ENCODE data around the gene CAPN9.
"Not testable (repeated sequence)": the region's sequence is repeated elsewhere in the genome, so short reads cannot be mapped to it uniquely, and the experiment has no call there.

Gene CAPN9

GRCh38 chr1:230711245-230711644 lies 35.9 kb upstream of the CAPN9 start:
- DNase-seq (ENCODE audit: low read depth): no peak

- no peak for DNase-seq (ENCODE audit: low read depth)
Measured at GRCh38 chr1:230712470-230712942, 34.7 kb upstream of the CAPN9 start.

DNA sequence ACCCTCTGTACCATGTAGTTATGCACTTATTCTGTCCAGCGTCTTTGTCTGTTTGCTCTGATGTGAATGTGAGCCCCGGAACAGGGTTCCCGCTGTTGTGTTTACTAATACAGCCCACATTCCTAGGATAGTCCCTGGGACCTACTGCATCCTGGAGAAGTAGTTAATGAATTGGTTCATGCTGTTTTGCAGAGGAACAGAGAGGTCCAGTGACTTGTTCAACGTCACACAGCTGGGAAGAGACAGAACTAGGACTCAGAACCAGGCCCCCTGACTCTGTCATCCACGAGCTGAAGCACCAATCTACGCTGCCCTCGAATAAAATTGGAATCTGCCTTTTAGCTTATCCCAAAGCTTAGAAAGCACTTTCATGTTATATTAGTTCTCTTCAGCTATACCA lies 34.0 kb upstream of the CAPN9 start:
- no peak for DNase-seq (ENCODE audit: low read depth)

- DNase-seq (ENCODE audit: low read depth): no peak
Measured at GRCh38 chr1:230713547-230713914, 33.7 kb upstream of the CAPN9 start.

- no peak for DNase-seq (ENCODE audit: low read depth)
Measured at GRCh38 chr1:230713915-230714764, 33.0 kb upstream of the CAPN9 start, which contains the start of gene AGT. Gene AGT, minus strand, starts transcription at chr1:230714122. Its CDS starts 3,299 bp downstream, at chr1:230710823.

GRCh38 chr1:230715510-230715909 lies 31.7 kb upstream of the CAPN9 start:
- DNase-seq (ENCODE audit: low read depth): no peak

GRCh38 chr1:230716453-230716852 lies 30.7 kb upstream of the CAPN9 start:
- not testable (repeated sequence) for DNase-seq (ENCODE audit: low read depth)

GRCh38 chr1:230717251-230717650 lies 29.9 kb upstream of the CAPN9 start:
- DNase-seq (ENCODE audit: low read depth): no peak

DNA sequence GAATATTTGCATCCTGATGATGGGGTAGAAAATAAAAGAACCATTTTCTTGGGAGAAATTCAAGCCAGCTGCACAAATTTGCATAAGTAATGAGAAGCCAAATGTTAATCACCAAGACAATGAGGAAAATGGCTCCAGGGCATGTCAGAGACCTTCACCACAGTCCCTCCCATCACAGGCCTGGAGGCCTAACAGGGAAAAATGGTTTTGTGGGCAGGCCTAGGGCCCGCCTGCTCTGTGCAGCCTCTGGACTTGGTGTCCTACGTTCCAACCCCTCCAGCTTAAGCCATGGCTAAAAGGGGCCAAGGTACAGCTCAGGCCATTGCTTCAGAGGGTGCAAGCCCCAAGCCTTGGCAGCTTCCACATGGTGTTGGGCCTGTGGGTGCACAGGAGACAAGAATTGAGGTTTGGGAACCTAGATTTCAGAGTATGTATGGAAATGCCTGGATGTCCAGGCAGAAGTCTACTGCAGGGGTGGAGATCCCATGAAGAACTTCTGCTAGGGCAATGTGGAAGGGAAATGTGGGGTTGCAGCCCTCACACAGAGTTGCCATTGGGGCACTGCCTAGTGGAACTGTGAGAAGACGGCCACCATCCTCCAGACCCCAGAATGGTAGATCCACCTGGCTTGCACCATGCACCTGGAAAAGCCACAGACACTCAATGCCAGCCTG lies 25.2 kb upstream of the CAPN9 start:
- DNase-seq (ENCODE audit: low read depth): not testable (repeated sequence)

DNA sequence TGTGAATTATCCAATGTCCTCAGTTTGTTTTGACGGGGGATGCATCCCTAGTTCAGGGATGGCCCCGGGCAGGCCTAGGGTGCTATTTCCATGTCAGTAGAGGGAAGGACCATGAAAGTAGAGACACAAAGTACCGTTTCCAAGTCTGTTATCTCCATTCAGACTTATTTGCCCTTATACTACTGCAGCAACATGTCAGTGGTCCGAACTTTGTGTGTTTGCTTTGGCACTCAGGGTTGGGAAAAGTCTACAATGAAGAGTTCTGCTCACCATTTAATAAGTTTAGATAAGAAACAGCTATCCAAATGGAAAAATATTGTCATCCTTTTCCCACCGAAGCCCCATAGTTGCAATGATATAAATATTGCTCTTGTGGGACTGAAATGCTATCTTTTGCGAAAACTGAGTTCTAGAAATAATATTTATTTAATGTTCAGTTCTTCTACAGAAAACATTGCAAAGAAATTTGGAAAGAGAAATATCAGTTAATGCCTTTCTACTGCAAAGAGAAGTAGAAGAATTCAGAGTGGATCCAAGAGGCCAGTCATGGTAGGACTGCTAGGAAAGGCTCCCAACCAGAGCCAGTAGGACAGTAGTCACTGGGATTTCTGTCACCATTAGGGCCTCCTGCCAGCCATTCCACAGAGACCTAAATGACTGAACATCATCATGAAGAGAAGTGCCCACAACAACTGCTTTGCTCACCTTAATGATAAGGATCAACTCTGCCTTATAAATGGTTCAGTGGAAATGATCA lies 21.8 kb upstream of the CAPN9 start:
- no peak for DNase-seq (ENCODE audit: low read depth)

- no peak for DNase-seq (ENCODE audit: low read depth)
Measured at GRCh38 chr1:230728710-230729392, 18.3 kb upstream of the CAPN9 start.

DNA sequence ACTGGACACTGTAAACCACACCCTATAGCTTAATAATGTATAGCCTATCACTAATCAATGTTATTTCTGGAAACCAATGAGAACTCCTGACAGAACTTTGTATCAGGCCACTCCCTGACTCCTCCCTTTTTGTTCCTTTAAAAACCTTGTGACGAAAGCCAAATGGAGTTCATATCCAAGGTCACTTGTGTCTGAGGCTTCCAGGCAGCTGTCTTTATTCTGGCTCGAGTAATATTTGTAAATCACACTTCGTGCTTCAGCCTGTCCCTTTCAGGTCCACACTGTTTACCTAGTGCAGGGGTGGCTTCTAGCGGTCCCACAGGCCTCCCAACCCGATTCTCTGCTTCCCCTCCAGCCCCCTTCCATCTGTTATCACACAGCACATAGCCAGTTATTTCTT lies 16.2 kb upstream of the CAPN9 start:
- no peak for DNase-seq (ENCODE audit: low read depth)

- no peak for DNase-seq (ENCODE audit: low read depth)
Measured at GRCh38 chr1:230735447-230735846, 11.7 kb upstream of the CAPN9 start.

DNA sequence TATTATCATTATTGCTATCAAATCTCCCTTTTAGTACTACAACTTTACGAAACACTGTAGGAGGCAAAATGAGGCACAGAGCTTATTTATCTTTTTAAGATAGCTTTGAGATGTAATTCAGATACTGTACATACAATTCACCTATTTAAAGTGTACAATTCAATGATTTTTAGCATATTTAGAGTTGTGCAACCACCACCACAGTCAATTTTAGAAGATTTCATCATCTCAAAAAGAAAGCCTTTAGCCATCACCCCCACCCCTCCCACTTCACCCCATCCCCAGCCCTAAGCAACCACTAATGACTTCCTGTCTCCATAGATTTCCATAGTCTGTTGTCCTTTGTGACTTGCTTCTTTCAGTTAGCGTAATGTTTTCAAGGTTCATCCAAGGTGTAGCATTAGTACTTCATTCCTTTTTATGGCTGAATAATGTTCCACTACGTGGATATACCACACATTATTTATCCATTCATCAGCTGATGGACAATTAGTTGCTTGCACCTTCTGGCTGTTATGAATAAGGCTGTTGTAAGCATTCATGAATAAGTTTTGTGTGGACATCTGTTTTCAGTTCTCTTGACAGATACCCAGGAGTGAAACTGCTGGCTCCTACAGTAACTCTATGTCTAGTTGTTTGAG lies 9.4 kb upstream of the CAPN9 start:
- DNase-seq (ENCODE audit: low read depth): no peak

- no peak for DNase-seq (ENCODE audit: low read depth)
Measured at GRCh38 chr1:230739564-230740290, 7.5 kb upstream of the CAPN9 start.

- DNase-seq (ENCODE audit: low read depth): no peak
Measured at GRCh38 chr1:230743899-230744298, 3.3 kb upstream of the CAPN9 start.

- DNase-seq (ENCODE audit: low read depth): no peak
Measured at GRCh38 chr1:230744382-230744781, 2.8 kb upstream of the CAPN9 start.

- DNase-seq (ENCODE audit: low read depth): no peak
Measured at GRCh38 chr1:230745071-230745470, 2.1 kb upstream of the CAPN9 start.

DNA sequence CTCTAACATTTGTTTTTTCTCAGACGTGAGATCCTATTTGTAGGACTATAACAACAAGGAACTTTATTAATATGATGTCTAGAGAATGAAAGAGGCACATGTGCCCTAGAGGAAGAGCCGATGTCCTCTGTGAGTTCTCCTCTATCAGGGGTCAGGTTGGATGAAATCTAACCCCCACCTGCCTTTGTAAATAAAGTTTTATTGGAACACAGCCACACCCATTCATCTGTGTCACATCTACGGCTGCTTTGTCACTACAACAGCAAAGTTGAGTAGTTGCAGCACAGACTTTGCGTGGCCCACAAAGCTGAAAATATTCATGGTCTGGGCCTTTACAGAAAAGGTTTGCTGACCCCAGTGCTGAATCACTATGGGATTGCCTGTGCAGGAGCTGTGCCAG lies 571 bp upstream of the CAPN9 start:
- DNase-seq (ENCODE audit: low read depth): no peak

DNA sequence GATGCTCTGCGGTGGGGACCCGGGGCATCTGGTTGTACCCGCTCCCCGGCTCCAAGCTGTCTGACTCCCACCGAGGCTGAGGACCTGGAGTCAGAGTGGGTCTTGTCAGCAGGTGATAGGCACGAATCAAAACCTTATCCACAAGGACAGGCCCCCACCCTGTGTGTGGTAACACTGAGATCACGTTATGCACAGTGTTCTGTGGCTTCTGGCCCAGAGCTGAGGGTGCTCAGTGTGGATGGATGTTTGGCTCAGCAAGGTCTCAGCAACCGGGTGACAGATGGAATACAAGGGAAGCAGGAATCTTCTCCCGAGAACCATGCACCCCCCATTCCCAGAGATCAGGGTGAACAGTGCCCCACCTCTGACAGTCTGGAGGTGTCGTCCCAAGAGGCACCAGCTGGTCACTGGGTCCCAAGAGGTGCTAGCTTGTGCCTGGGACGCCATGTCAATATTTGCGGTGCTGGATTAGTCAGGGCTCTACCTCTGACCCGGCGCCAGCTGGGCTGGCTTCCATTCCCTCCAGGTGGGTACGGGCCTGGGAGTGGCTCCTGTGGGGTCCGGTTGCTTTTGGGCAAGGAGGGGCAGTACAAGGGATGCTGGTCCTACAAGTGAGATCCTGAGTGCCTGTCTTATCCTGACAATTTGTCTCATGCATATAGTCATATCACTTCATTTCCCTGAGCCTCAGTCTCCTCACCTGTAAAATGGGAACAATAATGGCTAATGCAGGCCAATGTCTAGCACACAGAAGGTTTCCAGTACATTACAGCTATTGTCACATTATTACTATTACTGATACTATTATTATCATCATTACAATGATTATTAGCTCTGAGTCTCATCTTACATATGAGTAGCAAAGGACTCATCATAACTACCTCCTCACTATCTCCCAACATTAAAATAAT lies 957 bp downstream of the CAPN9 start:
- no peak for DNase-seq (ENCODE audit: low read depth)

Data from activated T-cell treated with anti-CD3 and anti-CD28 coated beads for 48 hours (primary cell).